ENCODE results near the gene SLC39A3. TPM values are rescaled to one million over a fixed set of nuclear protein-coding genes. Genes with fewer than 3 reads are reported as not detected.

Gene SLC39A3
- total and polyA plus RNA-seq, 2 of the 8 experiments (the other 6 are each of a cell fraction or from before 2014, with no cell fraction given) = 33.0 to 52.9 TPM

DNA sequence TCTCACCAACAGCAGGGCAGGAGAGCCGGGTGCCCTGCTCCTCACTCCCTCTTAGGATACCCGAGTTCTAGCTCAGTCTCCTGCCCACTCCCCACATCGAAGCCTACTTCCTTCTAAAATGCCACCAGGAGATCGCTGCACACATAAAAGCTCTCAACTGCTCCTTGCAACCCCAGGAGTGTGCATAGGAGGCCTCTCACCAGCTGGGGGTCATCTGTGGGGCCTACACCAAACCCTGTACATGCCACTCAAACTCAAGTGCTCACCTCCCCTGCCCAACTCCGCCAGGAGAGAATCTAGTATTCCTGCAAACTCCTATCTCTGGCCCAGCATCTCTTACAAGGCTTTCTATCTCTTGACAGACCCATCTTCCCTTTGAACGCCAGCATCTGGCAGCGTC is 40.5 kb upstream of the SLC39A3 start:
- H2BK20ac ChIP-seq (ENCODE audit: low read length) = no peak overlapping the region
- no peak overlapping the region for H3K56ac ChIP-seq (replicated peaks; ENCODE audit: insufficient read length, low read depth, low read length)
- H3K9ac ChIP-seq (replicated peaks in 1 of 4; ENCODE audit: extremely low read depth in 1 of 4, low read depth in 3 of 4, low read length in 3 of 4) = no peak overlapping the region
- no peak overlapping the region for H2AFZ ChIP-seq (ENCODE audit: low read length)
- H2BK5ac ChIP-seq (ENCODE audit: low read depth, low read length) = no peak overlapping the region
- no peaks in the 10 kb centered on the region for H3K36me3 ChIP-seq (ENCODE audit: control insufficient read depth in 2 of 4, insufficient read depth in 4 of 4, low read length in 3 of 4)
- ChIA-PET CTCF (ENCODE audit: partially characterized antibody) (interaction anchor here (1.3 to 2.0 kb wide), 3 partner anchors 31 to 166 kb away, joined by 4 to 7 read pairs (median 5); no protein-coding TSS in a partner anchor), POLR2A (ENCODE audit: partially characterized antibody) (interaction anchor here (1.7 kb wide), 1 partner anchor 10 kb away, joined by 5 read pairs; no protein-coding TSS in a partner anchor)
- H3K27ac ChIP-seq (ENCODE audit: low read depth, low read length) = no peak overlapping the region
- FAIRE-seq (no peak), DNase-seq (ENCODE audit: low read depth in 1 of 2, low spot score in 2 of 2) (no peak)
- H3K4me1 ChIP-seq (replicated peaks in 1 of 4; ENCODE audit: control insufficient read depth in 3 of 4, insufficient read depth in 4 of 4, low read length in 3 of 4) = peaks cover 0 to 6% (median 2%) of the 10 kb centered on the region in 4 experiments; a peak in 3 of 7 replicates
- H3K4me3 ChIP-seq (ENCODE audit: extremely low read depth in 1 of 4, insufficient read depth in 2 of 4, low read depth in 3 of 4, low read length in 4 of 4) = no peak overlapping the region
- no peak overlapping the region for H2BK120ac ChIP-seq (replicated peaks; ENCODE audit: low read depth, low read length)
- peaks cover 13 to 39% of the 10 kb centered on the region in 2 experiments for H4K20me1 ChIP-seq (replicated peaks in 1 of 2; ENCODE audit: control insufficient read depth in 1 of 2, insufficient read depth in 2 of 2, low read length in 2 of 2)
- peaks cover 13% of the 10 kb centered on the region for H3K79me1 ChIP-seq (ENCODE audit: low read depth, low read length)
- H3K9me3 ChIP-seq (ENCODE audit: insufficient read depth in 2 of 2, low read depth in 1 of 2, low read length in 1 of 2) = no peaks in the 10 kb centered on the region
- H4K8ac ChIP-seq (ENCODE audit: extremely low read depth, insufficient read depth, low read length) = no peak overlapping the region
- H4K91ac ChIP-seq (replicated peaks; ENCODE audit: insufficient read length, low read length) = no peak overlapping the region
- peaks cover 69 to 78% of the 10 kb centered on the region in 2 experiments for H3K79me2 ChIP-seq (ENCODE audit: control insufficient read depth in 1 of 2, insufficient read depth in 2 of 2, low read length in 2 of 2)
- H2AK5ac ChIP-seq (ENCODE audit: low read depth, low read length) = no peak overlapping the region
- H3K23ac ChIP-seq (ENCODE audit: insufficient read length) = no peak overlapping the region
- H3K23me2 ChIP-seq (ENCODE audit: low read depth, low read length) = peaks cover 6% of the 10 kb centered on the region
- H3K4me2 ChIP-seq (ENCODE audit: insufficient read depth in 1 of 2, low read depth in 2 of 2, low read length in 2 of 2) = no peak overlapping the region
- H3K4ac ChIP-seq (replicated peaks; ENCODE audit: insufficient read length, low read depth, low read length) = no peak overlapping the region
- 84% methylated on average over 7 of the region's 7 CpGs; no CpG with 5 or more reads in 1 of the 2 experiments for WGBS, 2 experiments (ENCODE audit: extremely low coverage in 1 of 2, insufficient coverage in 1 of 2, insufficient read length in 1 of 2, insufficient replicate concordance in 2 of 2, low coverage in 1 of 2, low lambda C conversion rate in 2 of 2, missing lambda C conversion rate in 1 of 2)
- H3K14ac ChIP-seq (ENCODE audit: insufficient read length) = no peak overlapping the region
- no peaks in the 10 kb centered on the region for H3K27me3 ChIP-seq (replicated peaks in 1 of 4; ENCODE audit: control insufficient read depth in 3 of 4, extremely low read depth in 1 of 4, insufficient read depth in 3 of 4, low read length in 3 of 4)
- H2BK12ac ChIP-seq (ENCODE audit: low read depth, low read length) = no peak overlapping the region
- no peak overlapping the region for H2BK15ac ChIP-seq (ENCODE audit: low read length)
- H4K5ac ChIP-seq (ENCODE audit: insufficient read length, low read depth, low read length) = no peak overlapping the region
- H3K18ac ChIP-seq (ENCODE audit: extremely low read depth, low read length) = no peak overlapping the region
- no peak for TF ChIP-seq RXRA (IDR thresholded peaks at IDR 0.05; ENCODE audit: insufficient read depth, low read depth, low read length)
- no peak for TF ChIP-seq BACH1 (IDR thresholded peaks at IDR 0.05; ENCODE audit: low read length)
- no peak for TF ChIP-seq CBX8 (IDR thresholded peaks at IDR 0.05; ENCODE audit: borderline replicate concordance, low read depth, low read length)
- no peak for TF ChIP-seq RAD21 (IDR thresholded peaks at IDR 0.05 in 1 of 2, conservative IDR thresholded peaks at IDR 0.05 in 1 of 2; ENCODE audit: low read depth in 2 of 2, low read length in 2 of 2)
- TF ChIP-seq HDAC2 (IDR thresholded peaks at IDR 0.05; ENCODE audit: borderline replicate concordance in 1 of 2, low read depth in 2 of 2, low read length in 2 of 2) = no peak
- TF ChIP-seq POLR2A (IDR thresholded peaks at IDR 0.05; ENCODE audit: control extremely low read depth in 1 of 2, low read depth in 2 of 2, low read length in 2 of 2) = no peak
- TF ChIP-seq SRF (IDR thresholded peaks at IDR 0.05; ENCODE audit: low read depth, low read length) = no peak
- no peak for TF ChIP-seq CTBP2 (IDR thresholded peaks at IDR 0.05; ENCODE audit: borderline replicate concordance, insufficient read depth, insufficient read length, low read length)
- no peak for TF ChIP-seq BCL11A (IDR thresholded peaks at IDR 0.05; ENCODE audit: low read depth in 2 of 2, low read length in 2 of 2)
- no peak for TF ChIP-seq CBX5 (IDR thresholded peaks at IDR 0.05; ENCODE audit: low read depth, low read length)
- TF ChIP-seq SAP30 (IDR thresholded peaks at IDR 0.05; ENCODE audit: insufficient read depth, insufficient replicate concordance, low read length) = no peak
- TF ChIP-seq SP4 (IDR thresholded peaks at IDR 0.05; ENCODE audit: low read length) = no peak
- TF ChIP-seq TAF7 (optimal IDR thresholded peaks at IDR 0.05; ENCODE audit: borderline replicate concordance, low read depth, low read length) = no peak
- TF ChIP-seq CHD2 (IDR thresholded peaks at IDR 0.05; ENCODE audit: low read length) = no peak

Measured in H1 (cell line).